ENCODE data around the gene TMEM132E. TPM values are rescaled to one million over a fixed set of nuclear protein-coding genes. Genes with fewer than 3 reads are reported as not detected.

The TMEM132E gene
- total RNA-seq, 4 donors from 2014 or later, result 0.08 TPM; not detected in 3

- Histone ChIP-seq H3K9me3 (no peaks in the 10 kb centered on the region), H3K36me3 (no peaks in the 10 kb centered on the region), H3K27ac (no peak overlapping the region), H3K4me3 (no peak overlapping the region), H3K4me1 (no peaks in the 10 kb centered on the region), H3K27me3 (peaks cover 39% of the 10 kb centered on the region)
- DNase-seq (ENCODE audit: low spot score in 2 of 2), result no peak
- 66% methylated on average over 6 of the region's 6 CpGs for WGBS
- TF ChIP-seq POLR2A (IDR thresholded peaks at IDR 0.05) (no peak), EP300 (IDR thresholded peaks at IDR 0.05) (no peak), CTCF (IDR thresholded peaks at IDR 0.05) (no peak), POLR2AphosphoS5 (IDR thresholded peaks at IDR 0.05) (no peak)
Measured at GRCh38 chr17:34549966-34550365, 29.4 kb upstream of the TMEM132E start.

- Histone ChIP-seq H3K4me1 (no peaks in the 10 kb centered on the region), H3K27me3 (peaks cover 42% of the 10 kb centered on the region), H3K36me3 (no peaks in the 10 kb centered on the region), H3K27ac (no peak overlapping the region), H3K4me3 (no peak overlapping the region), H3K9me3 (no peaks in the 10 kb centered on the region)
- WGBS, result 71% methylated on average over 3 of the region's 4 CpGs
- TF ChIP-seq POLR2A (IDR thresholded peaks at IDR 0.05) (no peak), CTCF (IDR thresholded peaks at IDR 0.05) (no peak), EP300 (IDR thresholded peaks at IDR 0.05) (no peak), POLR2AphosphoS5 (IDR thresholded peaks at IDR 0.05) (no peak)
- DNase-seq (ENCODE audit: low spot score in 2 of 2), result no peak
Measured at GRCh38 chr17:34553907-34554306, 25.5 kb upstream of the TMEM132E start.

GRCh38 chr17:34556384-34556783 is 23.0 kb upstream of the TMEM132E start:
- no peak for TF ChIP-seq EP300 (IDR thresholded peaks at IDR 0.05)
- no peak for TF ChIP-seq POLR2AphosphoS5 (IDR thresholded peaks at IDR 0.05)
- no peak for TF ChIP-seq CTCF (IDR thresholded peaks at IDR 0.05)
- no peak for TF ChIP-seq POLR2A (IDR thresholded peaks at IDR 0.05)
- no peak overlapping the region for H3K27ac ChIP-seq
- no peaks in the 10 kb centered on the region for H3K4me1 ChIP-seq
- H3K36me3 ChIP-seq, result no peaks in the 10 kb centered on the region
- peaks cover 26% of the 10 kb centered on the region for H3K27me3 ChIP-seq
- DNase-seq (ENCODE audit: low spot score in 2 of 2), result no peak
- no peaks in the 10 kb centered on the region for H3K9me3 ChIP-seq
- H3K4me3 ChIP-seq, result no peak overlapping the region
- WGBS, result 21% methylated on average over 4 of the region's 4 CpGs

GRCh38 chr17:34556931-34557330 is 22.5 kb upstream of the TMEM132E start:
- TF ChIP-seq EP300 (IDR thresholded peaks at IDR 0.05), result no peak
- no peak for TF ChIP-seq POLR2A (IDR thresholded peaks at IDR 0.05)
- TF ChIP-seq POLR2AphosphoS5 (IDR thresholded peaks at IDR 0.05), result no peak
- no peak for TF ChIP-seq CTCF (IDR thresholded peaks at IDR 0.05)
- Histone ChIP-seq H3K9me3 (no peaks in the 10 kb centered on the region), H3K36me3 (no peaks in the 10 kb centered on the region), H3K27me3 (peaks cover 26% of the 10 kb centered on the region), H3K4me1 (no peaks in the 10 kb centered on the region), H3K27ac (no peak overlapping the region), H3K4me3 (no peak overlapping the region)
- DNase-seq (ENCODE audit: low spot score in 2 of 2), result no peak
- 79% methylated on average over 2 of the region's 2 CpGs for WGBS

GRCh38 chr17:34561328-34561727 is 18.1 kb upstream of the TMEM132E start:
- WGBS, result 90% methylated on average over 2 of the region's 2 CpGs
- Histone ChIP-seq H3K4me1 (no peaks in the 10 kb centered on the region), H3K4me3 (no peak overlapping the region), H3K36me3 (no peaks in the 10 kb centered on the region), H3K27me3 (peaks cover 30% of the 10 kb centered on the region), H3K27ac (no peak overlapping the region), H3K9me3 (no peaks in the 10 kb centered on the region)
- DNase-seq (ENCODE audit: low spot score in 2 of 2), result no peak
- no peak for TF ChIP-seq POLR2A (IDR thresholded peaks at IDR 0.05)
- no peak for TF ChIP-seq CTCF (IDR thresholded peaks at IDR 0.05)
- TF ChIP-seq EP300 (IDR thresholded peaks at IDR 0.05), result no peak
- TF ChIP-seq POLR2AphosphoS5 (IDR thresholded peaks at IDR 0.05), result no peak

Measured in suprapubic skin (tissue), 4 donors.